Heart right ventricle (tissue), 16 donors: ENCODE results near the gene ANKRD39. TPM values are rescaled to one million over a fixed set of nuclear protein-coding genes. Genes with fewer than 3 reads are reported as not detected.
A peak's percentile ranks its signal among the peaks of the same experiment; 100 is the strongest.

ENCODE experiments used
- ATAC-seq, 8 donors: fragments of 200-7000 bp; cut with Tn5 transposase; one replicate each; pipeline ENCODE4 v1.9.1; 2020; ENCODE audit warnings: mild to moderate bottlenecking in 8 of 8, moderate library complexity in 8 of 8, moderate number of reproducible peaks in 1 of 8
- DNase-seq, 2 donors: peaks; one replicate each; pipeline ENCODE4 v3.0.0-alpha.2; 2020
- H3K27ac ChIP-seq, 10 donors: fragments of 200-600 bp; sonication (generic) in 2 of 10; one replicate each; pipeline versions ENCODE4 v1.5.0 to v1.8.0; 2020 to 2022; ENCODE audit warnings: mild to moderate bottlenecking in 3 of 10
- H3K27me3 ChIP-seq, 7 donors: fragments of 200-600 bp; one replicate each; pipeline ENCODE4 v1.8.0; 2021 to 2022; ENCODE audit warnings: mild to moderate bottlenecking in 2 of 7
- H3K36me3 ChIP-seq, 9 donors: fragments of 200-600 bp; sonication (generic) in 1 of 9; one replicate each; pipeline versions ENCODE4 v1.5.0 to v1.8.0; 2020 to 2022; ENCODE audit warnings: mild to moderate bottlenecking in 2 of 9
- H3K4me1 ChIP-seq, 9 donors: fragments of 200-600 bp; sonication (generic) in 1 of 9; one replicate each; pipeline versions ENCODE4 v1.5.0 to v1.8.0; 2020 to 2022; ENCODE audit warnings: mild to moderate bottlenecking in 4 of 9
- H3K4me3 ChIP-seq, 10 donors: fragments of 200-600 bp; sonication (generic) in 2 of 10; one replicate each; pipeline versions ENCODE4 v1.5.0 to v1.8.0; 2020 to 2022; ENCODE audit warnings: mild to moderate bottlenecking in 7 of 10, moderate library complexity in 2 of 10
- H3K9me3 ChIP-seq, 11 donors: fragments of 200-600 bp in 10 of 11; sonication (generic) in 2 of 11; one replicate each; pipeline versions ENCODE4 v1.5.0 to v1.8.0; 2013 to 2022; ENCODE audit warnings: mild to moderate bottlenecking in 2 of 11, control low read depth in 1 of 11, moderate library complexity in 1 of 11
- WGBS, 2 donors: extraction: QIAGEN DNeasy Blood & Tissue Kit; methylation state at CpG; one replicate each; pipeline ENCODE4 v1.1.7; 2013; ENCODE audit warnings: inconsistent platforms in 1 of 2; 5-methylcytosine and 5-hydroxymethylcytosine counted together
- intact Hi-C, 10 donors: fragments of 100-400 bp; cut with DNase I; formaldehyde crosslinking; loops; one replicate each; pipeline versions ENCODE4 v1.11.1 to v1.14.2; 2022
- polyA plus RNA-seq, 2 donors: library from polyadenylated mRNA; stranded (reverse); fragments of 200-250 nt; gene quantifications; one replicate each; pipeline ENCODE4 v1.2.3, GENCODE V29; 2013
- total RNA-seq, 10 donors: library from RNA; stranded (reverse); fragmentation: NEBNext Ultra II Directional in 3 of 10; extraction: Animal tissue kit (Norgen Biotek cat#: 25700) in 3 of 10; gene quantifications; one replicate each; pipeline versions ENCODE4 v1.2.1 to v1.2.4, GENCODE V29; 2021 to 2023
- TF ChIP-seq, protein P1 (sequence below), 9 donors: fragments of 200-600 bp; sonication (generic) in 2 of 9; IDR thresholded peaks; one replicate each; pipeline versions ENCODE4 v1.5.0 to v1.8.0; 2021 to 2022; ENCODE audit warnings: antibody characterized with exemption in 9 of 9, mild to moderate bottlenecking in 5 of 9, moderate library complexity in 1 of 9
- donor health status: Arrhythmogenic right ventricular cardiomyopathy.
- donor health status: ischemic (EF 13 %, LVEDD 7.1; RV severe dilation, severe dysfunction).
- donor health status: healthy with polysubstance abuse.
- donor health status: DM: no; HTN: yes; CAD: no.
- donor health status: DM: no; HTN: no; CAD: no.
- donor health status: ischemic (EF 25% LVEDD 6.9; RV normal size, moderate dysfunction).
- donor health status: ischemic (EF 25% LVEDD 5.7; RV mildly dilated, moderate dysfunction).
- donor health status: healthy.
- donor health status: DM: yes; HTN: yes; CAD: no.
- donor health status: Ischemic cardiomyopathy.
- donor health status: ischemic (EF 35%, LVEDD 5.7; RV mildly dilated, moderate dysfunction).
- donor health status: nonischemic (EF 11% LVEDD 7.7; RV severe dilation, severe dysfunction).
- donor health status: DM: yes; HTN: yes; CAD: no.
- donor health status: PGD.
- donor health status: ischemic (EF 29% LVEDD 5.4; RV normal size, mild dysfunction).
- donor health status: nonischemic (EF 23%, LVEDD 6.1; RV moderate dilation, normal function).

Gene ANKRD39
- total and polyA plus RNA-seq, 12 donors: 14.2 to 26.5 (median 16.4) TPM

- peak in 2 of 8 donors; percentile 3 to 22 for ATAC-seq
- Histone ChIP-seq H3K27ac (peak overlapping the region in 9 of 10 donors; percentile 10 to 97 (median 31)), H3K9me3 (no peaks in the 10 kb centered on the region), H3K4me3 (peak overlapping the region; percentile 27 to 96 (median 84)), H3K27me3 (no peaks in the 10 kb centered on the region), H3K36me3 (peaks cover 0 to 12% (median 0%) of the 10 kb centered on the region in 9 donors), H3K4me1 (peaks cover 24 to 69% (median 54%) of the 10 kb centered on the region in 9 donors)
- WGBS, 2 donors: 2 to 3% methylated on average over 66 to 89 of the region's 89 CpGs
- DNase-seq: no peak
- TF ChIP-seq, protein P1, sequence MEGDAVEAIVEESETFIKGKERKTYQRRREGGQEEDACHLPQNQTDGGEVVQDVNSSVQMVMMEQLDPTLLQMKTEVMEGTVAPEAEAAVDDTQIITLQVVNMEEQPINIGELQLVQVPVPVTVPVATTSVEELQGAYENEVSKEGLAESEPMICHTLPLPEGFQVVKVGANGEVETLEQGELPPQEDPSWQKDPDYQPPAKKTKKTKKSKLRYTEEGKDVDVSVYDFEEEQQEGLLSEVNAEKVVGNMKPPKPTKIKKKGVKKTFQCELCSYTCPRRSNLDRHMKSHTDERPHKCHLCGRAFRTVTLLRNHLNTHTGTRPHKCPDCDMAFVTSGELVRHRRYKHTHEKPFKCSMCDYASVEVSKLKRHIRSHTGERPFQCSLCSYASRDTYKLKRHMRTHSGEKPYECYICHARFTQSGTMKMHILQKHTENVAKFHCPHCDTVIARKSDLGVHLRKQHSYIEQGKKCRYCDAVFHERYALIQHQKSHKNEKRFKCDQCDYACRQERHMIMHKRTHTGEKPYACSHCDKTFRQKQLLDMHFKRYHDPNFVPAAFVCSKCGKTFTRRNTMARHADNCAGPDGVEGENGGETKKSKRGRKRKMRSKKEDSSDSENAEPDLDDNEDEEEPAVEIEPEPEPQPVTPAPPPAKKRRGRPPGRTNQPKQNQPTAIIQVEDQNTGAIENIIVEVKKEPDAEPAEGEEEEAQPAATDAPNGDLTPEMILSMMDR (IDR thresholded peaks at IDR 0.05): no peak
- intact Hi-C loops: loop anchor here in 4 of 10 donors (5.0 to 10.0 kb wide), 3 partner anchors 40 to 182 kb away; partner anchors contain the start of genes ANKRD39 (in 2 of the 4), CNNM4 (in 1 of the 4) and KANSL3 (in 1 of the 4)
These were observed 40.7 kb downstream of the ANKRD39 start for GRCh38 chr2:96816836-96817702.

- DNase-seq: peak; percentile 97 to 98
- Histone ChIP-seq H3K36me3 (peaks cover 0 to 14% (median 0%) of the 10 kb centered on the region in 9 donors), H3K4me1 (peaks cover 27 to 71% (median 61%) of the 10 kb centered on the region in 9 donors), H3K27ac (peak within 1 kb of the TSS; percentile 92 to 97 (median 96)), H3K9me3 (no peaks in the 10 kb centered on the region), H3K27me3 (no peaks in the 10 kb centered on the region), H3K4me3 (peak within 1 kb of the TSS; percentile 27 to 96 (median 84))
- TF ChIP-seq, protein P1 (IDR thresholded peaks at IDR 0.05): peak; percentile 46 to 91 (median 80)
- peak; percentile 94 to 98 (median 96) for ATAC-seq
- intact Hi-C loops: loop anchor here in 4 of 10 donors (5.0 to 10.0 kb wide), 3 partner anchors 41 to 181 kb away; partner anchors contain the start of genes ANKRD39 (in 2 of the 4), CNNM4 (in 1 of the 4) and KANSL3 (in 1 of the 4)
- WGBS, 2 donors: 0 to 1% methylated on average over 70 to 103 of the region's 103 CpGs
These were observed 41.5 kb downstream of the ANKRD39 start, which contains the start of gene CNNM3 for GRCh38 chr2:96816127-96816835. Gene CNNM3 (plus strand): TSS chr2:96816268. CDS start chr2:96816278, 10 bp downstream.

- DNase-seq (no peak), ATAC-seq (no peak)
- H3K4me3 ChIP-seq: peak overlapping the region; percentile 20 to 96 (median 84)
- H3K4me1 ChIP-seq: peaks cover 27 to 71% (median 58%) of the 10 kb centered on the region in 9 donors
- peak overlapping the region; percentile 92 to 97 (median 96) for H3K27ac ChIP-seq
- TF ChIP-seq, protein P1 (IDR thresholded peaks at IDR 0.05): no peak
- no peaks in the 10 kb centered on the region for H3K9me3 ChIP-seq
- H3K27me3 ChIP-seq: no peaks in the 10 kb centered on the region
- peaks cover 0 to 21% (median 0%) of the 10 kb centered on the region in 9 donors for H3K36me3 ChIP-seq
- intact Hi-C loops: loop anchor here in 4 of 10 donors (5.0 to 10.0 kb wide), 3 partner anchors 42 to 181 kb away; partner anchors contain the start of genes ANKRD39 (in 2 of the 4), CNNM4 (in 1 of the 4) and KANSL3 (in 1 of the 4)
- WGBS, 2 donors: 2% methylated on average over 59 to 60 of the region's 60 CpGs
These were observed 42.3 kb downstream of the ANKRD39 start for GRCh38 chr2:96815326-96816126.
